HepG2 (cell line): ENCODE results near the gene FEV. TPM values are rescaled to one million over a fixed set of nuclear protein-coding genes. Genes with fewer than 3 reads are reported as not detected.

ENCODE experiments used
- AHR ChIP-seq: IDR thresholded peaks from 2 replicates; pipeline ENCODE4 v1.6.1; 2018; ENCODE audit warnings: missing genetic modification reagents, missing compliant biosample characterization
- ARHGAP35 ChIP-seq: sonication (generic); formaldehyde crosslinking; IDR thresholded peaks from 2 replicates; pipeline ENCODE4 v1.9.0; 2022; ENCODE audit warnings: mild to moderate bottlenecking, inconsistent platforms, moderate library complexity, missing genetic modification reagents, borderline replicate concordance
- CBFB ChIP-seq: sonication (generic); formaldehyde crosslinking; IDR thresholded peaks from 2 replicates; pipeline ENCODE4 v1.4.0; 2020; ENCODE audit warnings: missing genetic modification reagents
- CHD4 ChIP-seq: fragments of 200-600 bp; sonication (generic); IDR thresholded peaks from 2 replicates; pipeline ENCODE4 v1.7.0; 2017; ENCODE audit warnings: mild to moderate bottlenecking, low read length, borderline replicate concordance
- ETV5 ChIP-seq: IDR thresholded peaks from 2 replicates; pipeline ENCODE4 v1.6.1; 2018; ENCODE audit warnings: missing biosample characterization, missing genetic modification reagents, inconsistent platforms, borderline replicate concordance
- HHEX ChIP-seq: IDR thresholded peaks from 2 replicates; pipeline ENCODE4 v1.6.1; 2016; ENCODE audit warnings: control low read depth
- JDP2 ChIP-seq: sonication (generic); formaldehyde crosslinking; IDR thresholded peaks from 2 replicates; pipeline ENCODE4 v1.8.1; 2022; ENCODE audit warnings: missing genetic modification reagents, borderline replicate concordance
- MAFK ChIP-seq, 2 experiments: IDR thresholded peaks in 1 of 2; conservative IDR thresholded peaks in 1 of 2; 2 replicates each; pipeline ENCODE4 v1.6.1; 2011; ENCODE audit warnings: improper control_type of control experiment in 2 of 2, low read length in 2 of 2
- MAZ ChIP-seq, 2 experiments: sonication (generic) in 1 of 2; formaldehyde crosslinking in 1 of 2; IDR thresholded peaks; 2 replicates each; pipeline versions ENCODE4 v1.5.0 to v1.6.1; 2012 to 2020; ENCODE audit warnings: low read depth in 2 of 2, mild to moderate bottlenecking in 2 of 2, borderline replicate concordance in 1 of 2, improper control_type of control experiment in 1 of 2, low read length in 1 of 2, missing genetic modification reagents in 1 of 2, moderate library complexity in 1 of 2
- MIXL1 ChIP-seq: IDR thresholded peaks from 2 replicates; pipeline ENCODE4 v1.6.1; 2016
- MTF1 ChIP-seq: sonication (generic); formaldehyde crosslinking; IDR thresholded peaks from 2 replicates; pipeline ENCODE4 v1.5.0; 2020; ENCODE audit warnings: missing genetic modification reagents
- MYC ChIP-seq: sonication (generic); formaldehyde crosslinking; IDR thresholded peaks from 2 replicates; pipeline ENCODE4 v1.9.0; 2021; ENCODE audit warnings: missing genetic modification reagents, borderline replicate concordance
- NFE2L2 ChIP-seq: fragments of 150-350 bp; IDR thresholded peaks from 2 replicates; pipeline ENCODE4 v1.6.1; 2014; ENCODE audit warnings: low read length
- PHB2 ChIP-seq: fragments of 450-650 bp; IDR thresholded peaks from 2 replicates; pipeline ENCODE4 v1.6.1; 2018; ENCODE audit not compliant: partially characterized antibody
- RBM39 ChIP-seq: fragments of 200-400 bp; formaldehyde crosslinking; IDR thresholded peaks from one replicate; pipeline ENCODE4 v1.6.1; 2018; ENCODE audit warnings: antibody characterized with exemption, mild to moderate bottlenecking, low read depth, low read length; ENCODE audit not compliant: poor library complexity, severe bottlenecking
- REPIN1 ChIP-seq: sonication (generic); formaldehyde crosslinking; IDR thresholded peaks from 2 replicates; pipeline ENCODE4 v1.8.0; 2022; ENCODE audit warnings: missing genetic modification reagents, low read depth, mild to moderate bottlenecking, borderline replicate concordance
- RNF2 ChIP-seq: fragments of 450-650 bp; conservative IDR thresholded peaks from 2 replicates; pipeline ENCODE4 v1.6.1; 2016; ENCODE audit warnings: low read depth
- RORA ChIP-seq: sonication (generic); formaldehyde crosslinking; IDR thresholded peaks from 2 replicates; pipeline ENCODE4 v1.5.0; 2020; ENCODE audit warnings: mild to moderate bottlenecking, missing genetic modification reagents, moderate library complexity
- SRSF9 ChIP-seq: fragments of 200-400 bp; formaldehyde crosslinking; IDR thresholded peaks from 2 replicates; pipeline ENCODE4 v1.6.1; 2018; ENCODE audit warnings: borderline replicate concordance, mild to moderate bottlenecking, low read depth, low read length; ENCODE audit not compliant: insufficient read depth, poor library complexity, severe bottlenecking
- ZNF460 ChIP-seq: sonication (generic); formaldehyde crosslinking; IDR thresholded peaks from 2 replicates; pipeline ENCODE4 v1.5.1; 2020; ENCODE audit warnings: missing genetic modification reagents, mild to moderate bottlenecking, borderline replicate concordance
- ZNF644 ChIP-seq: IDR thresholded peaks from 2 replicates; pipeline ENCODE4 v1.6.1; 2016; ENCODE audit warnings: low read depth
- ZNF670 ChIP-seq: sonication (generic); formaldehyde crosslinking; IDR thresholded peaks from 2 replicates; pipeline ENCODE4 v1.8.0; 2022; ENCODE audit warnings: mild to moderate bottlenecking, missing genetic modification reagents, borderline replicate concordance
- ZNF879 ChIP-seq: sonication (generic); formaldehyde crosslinking; IDR thresholded peaks from 2 replicates; pipeline ENCODE4 v1.8.1; 2023; ENCODE audit warnings: missing genetic modification reagents
- ZSCAN30 ChIP-seq: sonication (generic); formaldehyde crosslinking; IDR thresholded peaks from 2 replicates; pipeline ENCODE4 v1.5.0; 2020; ENCODE audit warnings: mild to moderate bottlenecking, missing genetic modification reagents
- ZZZ3 ChIP-seq: sonication (generic); formaldehyde crosslinking; IDR thresholded peaks from 2 replicates; pipeline ENCODE4 v1.4.0; 2020; ENCODE audit warnings: missing genetic modification reagents, mild to moderate bottlenecking, borderline replicate concordance
- polyA plus RNA-seq, 8 experiments: library from polyadenylated mRNA; depleted of rRNA in 3 of 8; stranded (reverse) in 7 of 8; unstranded in 1 of 8; fragments of >200 nt; fragmentation: Illumina TruSeq in 4 of 8; extraction: Trizol in 4 of 8; gene quantifications; 2 replicates each; pipeline versions ENCODE4 v1.2.1 to v1.2.3, GENCODE V29; 2011 to 2016; ENCODE audit warnings: low read depth in 4 of 8, missing spikeins in 1 of 8, mixed read lengths in 1 of 8; ENCODE audit not compliant: insufficient read depth in 1 of 8
- total RNA-seq, 5 experiments: library from RNA; depleted of rRNA; stranded (reverse); fragments of >200 nt; fragmentation: Illumina TruSeq; extraction: Trizol; gene quantifications; 2 replicates each; pipeline ENCODE4 v1.2.3, GENCODE V29; 2016; ENCODE audit warnings: low read depth in 1 of 5
- TF ChIP-seq, protein P1 (sequence below): sonication (generic); formaldehyde crosslinking; IDR thresholded peaks from 2 replicates; pipeline ENCODE4 v1.4.0; 2020; ENCODE audit warnings: mild to moderate bottlenecking, low read depth, missing genetic modification reagents
- TF ChIP-seq, protein P2 (sequence below): sonication (generic); formaldehyde crosslinking; IDR thresholded peaks from 2 replicates; pipeline ENCODE4 v1.8.0; 2022; ENCODE audit warnings: mild to moderate bottlenecking, missing genetic modification reagents, moderate library complexity
- TF ChIP-seq, protein P3 (sequence below): sonication (generic); formaldehyde crosslinking; IDR thresholded peaks from 2 replicates; pipeline ENCODE4 v1.5.0; 2020; ENCODE audit warnings: missing genetic modification reagents
- TF ChIP-seq, protein P4 (sequence below): sonication (generic); formaldehyde crosslinking; IDR thresholded peaks from 2 replicates; pipeline ENCODE4 v1.8.0; 2022; ENCODE audit warnings: missing genetic modification reagents, low read depth, mild to moderate bottlenecking, borderline replicate concordance

Gene FEV
- total and polyA plus RNA-seq, 2 of the 13 experiments (the other 11 are each of a cell fraction or from before 2014, with no cell fraction given): not detected

DNA sequence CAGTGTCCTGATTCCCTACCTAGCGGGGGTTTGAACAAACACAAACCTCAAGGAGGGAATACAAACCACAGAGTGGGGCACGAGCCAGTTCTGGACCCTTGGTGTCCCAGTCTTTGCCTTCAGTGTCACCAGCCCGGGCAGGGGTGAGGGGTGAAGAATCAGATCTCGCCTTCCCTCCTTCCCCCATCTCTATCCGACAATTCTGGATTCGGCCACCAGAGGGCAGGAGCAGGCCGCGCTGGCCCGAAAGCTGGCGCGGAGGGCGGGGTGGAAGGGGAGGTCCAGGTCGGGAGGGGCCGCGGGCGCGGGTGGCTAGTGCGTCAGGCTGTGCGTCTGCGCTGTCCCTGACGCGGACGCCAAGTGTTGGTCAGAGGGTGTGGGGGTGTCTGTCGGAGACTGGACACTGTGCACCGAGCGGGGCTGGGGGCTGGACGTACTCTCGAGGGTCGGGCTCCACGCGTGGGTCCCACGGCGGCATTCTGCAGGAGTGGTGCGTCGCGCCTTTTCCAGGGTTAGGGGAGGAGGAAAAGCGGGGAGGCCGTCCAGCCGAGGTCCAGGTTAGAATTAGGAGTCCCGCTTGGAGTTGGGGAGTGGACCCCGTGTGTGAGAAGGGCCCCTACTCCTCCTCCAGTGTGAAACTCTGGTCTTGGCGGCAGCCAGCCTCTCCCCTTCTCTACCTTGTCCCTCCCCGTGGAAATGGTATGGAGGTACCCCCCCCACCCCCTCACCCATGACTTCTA is 11.2 kb upstream of the FEV start (continued):
- TF ChIP-seq ZNF670 (CRISPR knock-in tag) (no peak), NFE2L2 (no peak), RNF2 (0 out of 2 replicates have a peak, but pooled peaks have one; percentile 29), CBFB (CRISPR knock-in tag) (no peak), PHB2 (no peak), ZSCAN30 (CRISPR knock-in tag) (no peak), ETV5 (CRISPR knock-in tag) (peak; percentile 51; the same call in 1 of the 2 replicates), MTF1 (no peak), ZZZ3 (CRISPR knock-in tag) (no peak), JDP2 (no peak), ZNF460 (CRISPR knock-in tag) (no peak), MYC (CRISPR knock-in tag) (peak; percentile 22; the same call in 1 of the 2 replicates), HHEX (CRISPR knock-in tag) (no peak), RORA (no peak), MAZ (IDR thresholded peaks at IDR 0.05; ENCODE audit: borderline replicate concordance, low read depth, low read length) (peak; percentile 94), MAZ (CRISPR knock-in tag; IDR thresholded peaks at IDR 0.05; ENCODE audit: low read depth) (peak; percentile 90), ZNF879 (CRISPR knock-in tag) (no peak), ARHGAP35 (no peak; the same call in 1 of the 2 replicates), ZNF644 (no peak), REPIN1 (CRISPR knock-in tag) (peak; percentile 55; the same call in 1 of the 2 replicates), AHR (CRISPR knock-in tag) (no peak), MIXL1 (CRISPR knock-in tag) (no peak), MAFK (conservative IDR thresholded peaks at IDR 0.05 in 1 of 2, IDR thresholded peaks at IDR 0.05 in 1 of 2; ENCODE audit: low read length in 2 of 2) (no peak), RBM39 (peak; percentile 86), CHD4 (no peak), SRSF9 (no peak)
- TF ChIP-seq, protein P1, sequence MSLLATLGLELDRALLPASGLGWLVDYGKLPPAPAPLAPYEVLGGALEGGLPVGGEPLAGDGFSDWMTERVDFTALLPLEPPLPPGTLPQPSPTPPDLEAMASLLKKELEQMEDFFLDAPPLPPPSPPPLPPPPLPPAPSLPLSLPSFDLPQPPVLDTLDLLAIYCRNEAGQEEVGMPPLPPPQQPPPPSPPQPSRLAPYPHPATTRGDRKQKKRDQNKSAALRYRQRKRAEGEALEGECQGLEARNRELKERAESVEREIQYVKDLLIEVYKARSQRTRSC (CRISPR knock-in tag): no peak
- TF ChIP-seq, protein P2, sequence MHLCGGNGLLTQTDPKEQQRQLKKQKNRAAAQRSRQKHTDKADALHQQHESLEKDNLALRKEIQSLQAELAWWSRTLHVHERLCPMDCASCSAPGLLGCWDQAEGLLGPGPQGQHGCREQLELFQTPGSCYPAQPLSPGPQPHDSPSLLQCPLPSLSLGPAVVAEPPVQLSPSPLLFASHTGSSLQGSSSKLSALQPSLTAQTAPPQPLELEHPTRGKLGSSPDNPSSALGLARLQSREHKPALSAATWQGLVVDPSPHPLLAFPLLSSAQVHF (CRISPR knock-in tag): no peak
- TF ChIP-seq, protein P3, sequence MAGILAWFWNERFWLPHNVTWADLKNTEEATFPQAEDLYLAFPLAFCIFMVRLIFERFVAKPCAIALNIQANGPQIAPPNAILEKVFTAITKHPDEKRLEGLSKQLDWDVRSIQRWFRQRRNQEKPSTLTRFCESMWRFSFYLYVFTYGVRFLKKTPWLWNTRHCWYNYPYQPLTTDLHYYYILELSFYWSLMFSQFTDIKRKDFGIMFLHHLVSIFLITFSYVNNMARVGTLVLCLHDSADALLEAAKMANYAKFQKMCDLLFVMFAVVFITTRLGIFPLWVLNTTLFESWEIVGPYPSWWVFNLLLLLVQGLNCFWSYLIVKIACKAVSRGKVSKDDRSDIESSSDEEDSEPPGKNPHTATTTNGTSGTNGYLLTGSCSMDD (CRISPR knock-in tag): no peak
- TF ChIP-seq, protein P4, sequence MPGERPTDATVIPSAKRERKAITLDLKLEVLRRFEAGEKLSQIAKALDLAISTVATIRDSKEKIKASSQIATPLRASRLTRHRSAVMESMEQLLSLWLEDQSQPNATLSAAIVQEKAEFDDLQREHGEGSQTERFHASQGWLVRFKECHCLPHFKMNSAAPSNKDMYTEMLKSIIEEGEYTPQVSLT: no peak
